Liver (tissue), 9 donors: ENCODE measurements around the gene CCDC178. TPM values are rescaled to one million over a fixed set of nuclear protein-coding genes. Genes with fewer than 3 reads are reported as not detected.

ENCODE experiments used
- DNase-seq: peaks from one replicate; pipeline ENCODE4 v3.0.0-alpha.2; 2017; ENCODE audit warnings: low spot score
- H3K27ac ChIP-seq, 2 donors: one replicate each; pipeline ENCODE4 v1.7.0; 2013; ENCODE audit warnings: inconsistent platforms in 2 of 2, low read length in 2 of 2, control low read depth in 1 of 2, low read depth in 1 of 2, mild to moderate bottlenecking in 1 of 2
- H3K27me3 ChIP-seq, 4 donors: one replicate each; pipeline versions ENCODE4 v1.6.1 to v1.7.0; 2013; ENCODE audit warnings: low read length in 3 of 4, inconsistent platforms in 1 of 4, mild to moderate bottlenecking in 1 of 4, moderate library complexity in 1 of 4; ENCODE audit not compliant: control insufficient read depth in 4 of 4, insufficient read depth in 4 of 4
- H3K36me3 ChIP-seq, 4 donors: one replicate each; pipeline versions ENCODE4 v1.6.1 to v1.7.0; 2013; ENCODE audit warnings: low read length in 3 of 4, mild to moderate bottlenecking in 3 of 4, low read depth in 1 of 4, moderate library complexity in 1 of 4; ENCODE audit not compliant: control insufficient read depth in 4 of 4, insufficient read depth in 3 of 4
- H3K4me1 ChIP-seq, 4 donors: one replicate each; pipeline versions ENCODE4 v1.6.1 to v1.7.0; 2013; ENCODE audit warnings: low read length in 3 of 4, mild to moderate bottlenecking in 3 of 4, moderate library complexity in 1 of 4; ENCODE audit not compliant: control insufficient read depth in 4 of 4, insufficient read depth in 4 of 4
- H3K4me3 ChIP-seq, 3 donors: one replicate each; pipeline versions ENCODE4 v1.6.1 to v1.7.0; 2013; ENCODE audit warnings: low read length in 3 of 3, control low read depth in 1 of 3, low read depth in 1 of 3, mild to moderate bottlenecking in 1 of 3
- H3K9ac ChIP-seq, 2 donors: one replicate each; pipeline ENCODE4 v1.7.0; 2013; ENCODE audit warnings: low read length in 2 of 2, mild to moderate bottlenecking in 2 of 2, moderate library complexity in 2 of 2, control low read depth in 1 of 2, low read depth in 1 of 2
- H3K9me3 ChIP-seq, 4 donors: one replicate each; pipeline versions ENCODE4 v1.6.1 to v1.7.0; 2013; ENCODE audit warnings: low read length in 3 of 4; ENCODE audit not compliant: control insufficient read depth in 4 of 4
- ATF3 ChIP-seq: IDR thresholded peaks from 2 replicates; pipeline ENCODE4 v1.6.1; 2016; ENCODE audit warnings: antibody characterized with exemption
- CTCF ChIP-seq: fragments of 150-350 bp; IDR thresholded peaks from 2 replicates; pipeline ENCODE4 v1.5.1; 2017; ENCODE audit warnings: improper control_type of control experiment, low read depth, low read length; ENCODE audit not compliant: missing input control
- EGR1 ChIP-seq, 2 donors: IDR thresholded peaks; 2 replicates each; pipeline ENCODE4 v1.6.1; 2016 to 2018; ENCODE audit warnings: antibody characterized with exemption in 2 of 2, low read depth in 2 of 2
- FOXA1 ChIP-seq: IDR thresholded peaks from 2 replicates; pipeline ENCODE4 v1.6.1; 2016; ENCODE audit warnings: antibody characterized with exemption
- FOXA2 ChIP-seq: IDR thresholded peaks from 2 replicates; pipeline ENCODE4 v1.6.1; 2016; ENCODE audit warnings: antibody characterized with exemption
- GABPA ChIP-seq, 2 donors: IDR thresholded peaks in 1 of 2; conservative IDR thresholded peaks in 1 of 2; 2 replicates each; pipeline ENCODE4 v1.6.1; 2016; ENCODE audit warnings: antibody characterized with exemption in 2 of 2, mild to moderate bottlenecking in 1 of 2, moderate library complexity in 1 of 2
- HNF4A ChIP-seq, 2 donors: conservative IDR thresholded peaks; 2 replicates each; pipeline ENCODE4 v1.6.1; 2016; ENCODE audit warnings: antibody characterized with exemption in 2 of 2, mild to moderate bottlenecking in 2 of 2
- HNF4G ChIP-seq: IDR thresholded peaks from 2 replicates; pipeline ENCODE4 v1.6.1; 2016; ENCODE audit warnings: antibody characterized with exemption
- JUND ChIP-seq, 2 donors: IDR thresholded peaks; 2 replicates each; pipeline ENCODE4 v1.6.1; 2016; ENCODE audit warnings: antibody characterized with exemption in 2 of 2
- MAX ChIP-seq: IDR thresholded peaks from 2 replicates; pipeline ENCODE4 v1.6.1; 2016; ENCODE audit warnings: antibody characterized with exemption
- NR2F2 ChIP-seq: IDR thresholded peaks from 2 replicates; pipeline ENCODE4 v1.6.1; 2016; ENCODE audit warnings: antibody characterized with exemption
- RAD21 ChIP-seq, 2 donors: IDR thresholded peaks; 2 replicates each; pipeline ENCODE4 v1.6.1; 2016; ENCODE audit warnings: antibody characterized with exemption in 2 of 2, mild to moderate bottlenecking in 2 of 2
- REST ChIP-seq: IDR thresholded peaks from 2 replicates; pipeline ENCODE4 v1.6.1; 2016; ENCODE audit warnings: antibody characterized with exemption, mild to moderate bottlenecking
- RXRA ChIP-seq, 2 donors: IDR thresholded peaks; 2 replicates each; pipeline ENCODE4 v1.6.1; 2017 to 2018; ENCODE audit warnings: antibody characterized with exemption in 2 of 2, mild to moderate bottlenecking in 1 of 2
- TAF1 ChIP-seq: conservative IDR thresholded peaks from 2 replicates; pipeline ENCODE4 v1.6.1; 2016; ENCODE audit warnings: antibody characterized with exemption, mild to moderate bottlenecking
- YY1 ChIP-seq: IDR thresholded peaks from 2 replicates; pipeline ENCODE4 v1.6.1; 2016; ENCODE audit warnings: antibody characterized with exemption, mild to moderate bottlenecking
- ZBTB33 ChIP-seq: IDR thresholded peaks from 2 replicates; pipeline ENCODE4 v1.6.1; 2016; ENCODE audit warnings: antibody characterized with exemption
- WGBS: extraction: QIAGEN DNeasy Blood & Tissue Kit; methylation state at CpG from one replicate; pipeline ENCODE4 v1.1.7; 2013; 5-methylcytosine and 5-hydroxymethylcytosine counted together
- polyA plus RNA-seq, 2 donors: library from polyadenylated mRNA; stranded (reverse) in 1 of 2; unstranded in 1 of 2; fragments of 200-250 nt in 1 of 2; fragments of >200 nt in 1 of 2; fragmentation: Nextera tagmentation in 1 of 2; extraction: Ambion mirVana in 1 of 2; gene quantifications; one replicate each; pipeline versions ENCODE4 v1.2.1 to v1.2.3, GENCODE V29; 2013 to 2015
- total RNA-seq, 2 donors: library from RNA; depleted of rRNA; stranded (reverse); fragments of >200 nt; gene quantifications; one replicate each; pipeline ENCODE4 v1.2.3, GENCODE V29; 2014
- donor health status: healthy.
- donor health status: healthy.
- donor health status: healthy.
- donor health status: healthy.
- donor health status: healthy.

Gene CCDC178
- total and polyA plus RNA-seq, 4 donors, result not detected

- TF ChIP-seq CTCF, result no peak
- no peak for TF ChIP-seq TAF1
- TF ChIP-seq GABPA (IDR thresholded peaks at IDR 0.05 in 1 of 2, conservative IDR thresholded peaks at IDR 0.05 in 1 of 2), result no peak
- no peak for TF ChIP-seq REST
- no peak for TF ChIP-seq YY1
- TF ChIP-seq FOXA1, result no peak
- no peak for TF ChIP-seq ZBTB33
- no peak for TF ChIP-seq MAX
- TF ChIP-seq HNF4G, result no peak
- no peak for TF ChIP-seq RAD21 (IDR thresholded peaks at IDR 0.05)
- TF ChIP-seq FOXA2, result no peak
- TF ChIP-seq EGR1 (IDR thresholded peaks at IDR 0.05; ENCODE audit: low read depth in 2 of 2), result no peak
- no peak for TF ChIP-seq ATF3
- TF ChIP-seq NR2F2, result no peak
- TF ChIP-seq RXRA (IDR thresholded peaks at IDR 0.05), result no peak
- no peak for TF ChIP-seq HNF4A (conservative IDR thresholded peaks at IDR 0.05)
- H3K36me3 ChIP-seq, result no peaks in the 10 kb centered on the region
- no peaks in the 10 kb centered on the region for H3K27me3 ChIP-seq
- H3K4me3 ChIP-seq, result no peak overlapping the region
- no peak overlapping the region for H3K9ac ChIP-seq
- no peaks in the 10 kb centered on the region for H3K9me3 ChIP-seq
- no peaks in the 10 kb centered on the region for H3K4me1 ChIP-seq
- DNase-seq, result no peak
- WGBS, result 80% methylated on average over 3 of the region's 3 CpGs
- H3K27ac ChIP-seq, result no peak overlapping the region
These were observed 339.2 kb downstream of the CCDC178 start for GRCh38 chr18:33101316-33101715.

GRCh38 chr18:33099626-33100025, 340.9 kb downstream of the CCDC178 start:
- Histone ChIP-seq H3K27me3 (no peaks in the 10 kb centered on the region), H3K27ac (no peak overlapping the region), H3K9ac (no peak overlapping the region), H3K4me3 (no peak overlapping the region), H3K36me3 (no peaks in the 10 kb centered on the region), H3K4me1 (no peaks in the 10 kb centered on the region), H3K9me3 (no peaks in the 10 kb centered on the region)
- DNase-seq, result no peak
- TF ChIP-seq NR2F2, result no peak
- no peak for TF ChIP-seq FOXA1
- no peak for TF ChIP-seq MAX
- TF ChIP-seq JUND (IDR thresholded peaks at IDR 0.05), result no peak
- no peak for TF ChIP-seq RXRA (IDR thresholded peaks at IDR 0.05)
- no peak for TF ChIP-seq CTCF
- TF ChIP-seq YY1, result no peak
- 69% methylated on average over 3 of the region's 3 CpGs for WGBS
